Osteoblast (primary cell): Measurements from ENCODE around the gene TAF3. TPM values are rescaled to one million over a fixed set of nuclear protein-coding genes. Genes with fewer than 3 reads are reported as not detected.

Experiments
- DNase-seq: peaks from one replicate; pipeline ENCODE4 v3.0.0; 2011; ENCODE audit warnings: low spot score, mixed read lengths; ENCODE audit not compliant: insufficient read length; ENCODE audit errors: missing footprints
- H2AFZ ChIP-seq: 2 replicates; pipeline ENCODE4 v1.6.0; 2011; ENCODE audit warnings: mild to moderate bottlenecking, low read length
- H3K27ac ChIP-seq: 2 replicates; pipeline ENCODE4 v1.5.1; 2011; ENCODE audit warnings: mild to moderate bottlenecking, low read depth, low read length, moderate library complexity
- H3K27me3 ChIP-seq: 2 replicates; pipeline ENCODE4 v1.6.0; 2012; ENCODE audit warnings: mild to moderate bottlenecking, control low read depth, inconsistent platforms, low read length, moderate library complexity; ENCODE audit not compliant: insufficient read depth
- H3K36me3 ChIP-seq: 2 replicates; pipeline ENCODE4 v1.5.1; 2011; ENCODE audit warnings: mild to moderate bottlenecking, low read length, control low read depth, moderate library complexity; ENCODE audit not compliant: insufficient read depth
- H3K4me1 ChIP-seq: 2 replicates; pipeline ENCODE4 v1.5.1; 2011; ENCODE audit warnings: mild to moderate bottlenecking, low read length, control low read depth, moderate library complexity; ENCODE audit not compliant: insufficient read depth
- H3K4me2 ChIP-seq: 2 replicates; pipeline ENCODE4 v1.6.0; 2011; ENCODE audit warnings: mild to moderate bottlenecking, low read length; ENCODE audit not compliant: insufficient read depth
- H3K4me3 ChIP-seq: fragments of 200-600 bp; sonication (generic); 3 replicates; pipeline ENCODE4 v1.5.1; 2012; ENCODE audit warnings: mild to moderate bottlenecking, low read length, inconsistent platforms; ENCODE audit not compliant: insufficient read depth
- H3K79me2 ChIP-seq: 2 replicates; pipeline ENCODE4 v1.6.0; 2012; ENCODE audit warnings: mild to moderate bottlenecking, low read length, control low read depth, inconsistent platforms; ENCODE audit not compliant: insufficient read depth
- H3K9me3 ChIP-seq: 2 replicates; pipeline ENCODE4 v1.5.1; 2011; ENCODE audit warnings: low read depth, low read length, control low read depth
- H4K20me1 ChIP-seq: 2 replicates; pipeline ENCODE4 v1.6.0; 2012; ENCODE audit warnings: mild to moderate bottlenecking, low read length, control low read depth; ENCODE audit not compliant: insufficient read depth
- total RNA-seq: library from RNA; depleted of rRNA; stranded (reverse); fragments of >200 nt; gene quantifications from 2 replicates; pipeline ENCODE4 v1.2.3, GENCODE V29; 2012
- TF ChIP-seq, protein P1 (sequence below): IDR thresholded peaks from 2 replicates; pipeline ENCODE4 v1.5.1; 2011; ENCODE audit warnings: mild to moderate bottlenecking, low read depth, low read length, moderate library complexity; ENCODE audit errors: extremely low read depth

Gene TAF3
- total RNA-seq, 1 donor = 2.2 TPM

DNA sequence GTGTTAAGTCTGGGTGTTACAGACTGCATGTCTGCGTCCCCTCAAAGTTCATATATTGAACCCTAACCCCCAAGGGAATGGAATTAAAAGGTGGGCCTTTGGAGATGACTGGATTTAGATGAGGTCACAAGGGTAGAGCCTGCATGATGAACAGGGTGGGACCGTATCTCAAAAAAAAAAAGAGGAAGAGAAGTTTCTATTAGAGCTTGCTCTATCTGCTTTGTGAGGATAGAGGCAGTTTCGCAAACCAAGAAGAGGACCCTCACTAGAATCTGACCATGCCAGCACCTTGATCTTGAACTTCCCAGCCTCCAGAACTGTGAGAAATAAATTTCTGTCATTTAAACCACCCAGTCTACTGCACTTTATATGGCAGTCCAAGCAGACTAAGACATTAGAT lies 31.9 kb upstream of the TAF3 start:
- TF ChIP-seq, protein P1, sequence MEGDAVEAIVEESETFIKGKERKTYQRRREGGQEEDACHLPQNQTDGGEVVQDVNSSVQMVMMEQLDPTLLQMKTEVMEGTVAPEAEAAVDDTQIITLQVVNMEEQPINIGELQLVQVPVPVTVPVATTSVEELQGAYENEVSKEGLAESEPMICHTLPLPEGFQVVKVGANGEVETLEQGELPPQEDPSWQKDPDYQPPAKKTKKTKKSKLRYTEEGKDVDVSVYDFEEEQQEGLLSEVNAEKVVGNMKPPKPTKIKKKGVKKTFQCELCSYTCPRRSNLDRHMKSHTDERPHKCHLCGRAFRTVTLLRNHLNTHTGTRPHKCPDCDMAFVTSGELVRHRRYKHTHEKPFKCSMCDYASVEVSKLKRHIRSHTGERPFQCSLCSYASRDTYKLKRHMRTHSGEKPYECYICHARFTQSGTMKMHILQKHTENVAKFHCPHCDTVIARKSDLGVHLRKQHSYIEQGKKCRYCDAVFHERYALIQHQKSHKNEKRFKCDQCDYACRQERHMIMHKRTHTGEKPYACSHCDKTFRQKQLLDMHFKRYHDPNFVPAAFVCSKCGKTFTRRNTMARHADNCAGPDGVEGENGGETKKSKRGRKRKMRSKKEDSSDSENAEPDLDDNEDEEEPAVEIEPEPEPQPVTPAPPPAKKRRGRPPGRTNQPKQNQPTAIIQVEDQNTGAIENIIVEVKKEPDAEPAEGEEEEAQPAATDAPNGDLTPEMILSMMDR = no peak
- Histone ChIP-seq H3K79me2 (peaks cover 96% of the 10 kb centered on the region), H3K4me1 (peaks cover 25% of the 10 kb centered on the region), H3K27me3 (no peaks in the 10 kb centered on the region), H3K4me2 (peak overlapping the region; percentile 100), H4K20me1 (peaks cover 54% of the 10 kb centered on the region), H2AFZ (no peak overlapping the region), H3K36me3 (no peaks in the 10 kb centered on the region), H3K9me3 (no peaks in the 10 kb centered on the region), H3K27ac (no peak overlapping the region), H3K4me3 (peak overlapping the region; percentile 99)
- DNase-seq = no peak

DNA sequence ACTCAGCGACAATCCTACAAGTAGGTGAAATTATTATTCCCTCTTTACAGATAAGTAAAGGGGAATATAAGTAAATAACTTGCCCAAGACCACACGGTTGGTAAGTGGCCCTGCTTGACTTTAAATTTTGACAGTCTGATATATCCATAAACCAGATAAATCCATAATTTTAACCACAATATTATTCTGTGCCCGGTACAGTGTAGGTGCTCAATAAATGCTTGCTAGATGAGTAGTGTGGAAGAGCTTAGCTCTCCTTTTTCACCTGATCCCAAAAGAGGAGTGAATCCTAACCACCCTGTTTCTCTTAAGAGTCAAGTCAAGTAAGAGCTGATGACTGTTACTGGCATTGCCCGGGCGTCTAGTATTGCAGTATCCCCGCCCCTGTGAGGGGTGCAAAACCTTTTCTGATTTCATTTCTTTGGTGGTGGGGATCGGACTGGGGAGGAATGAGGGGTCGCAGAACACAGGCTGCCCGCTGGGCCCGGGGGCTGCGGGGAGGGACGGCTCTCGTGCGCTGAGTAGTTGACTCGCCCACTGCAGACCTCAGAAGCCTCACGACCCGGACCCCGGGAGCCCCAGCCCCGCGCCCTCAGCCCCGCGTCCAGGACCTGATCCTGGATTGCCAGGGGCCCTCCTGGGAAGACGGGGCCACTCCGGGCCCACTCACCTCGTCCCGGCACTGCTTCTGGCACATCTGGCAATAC lies 31.0 kb upstream of the TAF3 start:
- TF ChIP-seq, protein P1 = no peak
- peaks cover 60% of the 10 kb centered on the region for H4K20me1 ChIP-seq
- no peak for DNase-seq
- no peaks in the 10 kb centered on the region for H3K27me3 ChIP-seq
- H3K4me3 ChIP-seq = peak overlapping the region; percentile 99
- peak overlapping the region; percentile 88 for H3K27ac ChIP-seq
- peak overlapping the region; percentile 99 for H2AFZ ChIP-seq
- peaks cover 98% of the 10 kb centered on the region for H3K79me2 ChIP-seq
- peak overlapping the region; percentile 100 for H3K4me2 ChIP-seq
- H3K4me1 ChIP-seq = peaks cover 29% of the 10 kb centered on the region
- no peaks in the 10 kb centered on the region for H3K36me3 ChIP-seq
- no peaks in the 10 kb centered on the region for H3K9me3 ChIP-seq

DNA sequence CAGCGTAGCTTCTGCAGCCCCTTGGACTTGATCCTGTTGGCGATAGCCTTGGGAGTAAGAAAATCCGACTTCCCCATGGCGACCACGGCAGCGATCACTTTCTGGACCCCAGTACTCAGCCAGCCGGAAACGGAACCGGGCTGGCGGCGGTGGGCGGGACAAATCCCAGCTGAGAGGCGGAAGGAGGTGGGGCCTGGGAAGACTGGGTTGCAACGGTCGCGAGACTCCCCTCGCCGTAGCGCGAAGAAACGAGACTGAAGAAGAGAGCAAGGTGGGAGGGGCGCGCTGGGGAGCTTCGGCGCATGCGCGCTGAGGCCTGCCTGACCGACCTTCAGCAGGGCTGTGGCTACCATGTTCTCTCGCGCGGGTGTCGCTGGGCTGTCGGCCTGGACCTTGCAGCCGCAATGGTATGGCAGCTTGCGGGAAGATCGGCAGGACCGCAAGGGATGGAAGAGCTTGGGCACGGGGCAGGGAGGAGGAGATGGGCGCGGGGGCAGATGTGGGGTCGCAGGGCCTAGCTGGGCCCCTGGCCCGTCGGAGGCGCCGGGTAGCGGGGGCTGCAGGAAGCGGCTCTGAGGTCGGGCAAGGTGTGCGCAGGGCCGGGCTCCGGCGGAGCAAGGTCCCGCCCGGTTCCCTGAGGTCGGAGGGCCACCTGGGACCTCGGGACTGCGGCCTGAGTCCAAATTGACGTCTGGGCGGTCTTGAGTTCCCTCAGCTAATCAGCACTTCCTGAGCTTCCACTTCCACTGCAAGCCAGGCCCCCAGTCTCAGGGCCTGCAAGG lies 30.3 kb upstream of the TAF3 start, which contains the start of the genes ATP5F1C and KIN:
ATP5F1C (plus strand) TSS at position 321 of the 782 bp plus-strand sequence; CDS start at position 352, 31 bp downstream.
KIN (minus strand) TSS at position 137 of the 782 bp plus-strand sequence; CDS start at position 77, 60 bp downstream.
- peaks cover 35% of the 10 kb centered on the region for H3K4me1 ChIP-seq
- DNase-seq = peak; percentile 96
- H3K27ac ChIP-seq = peak within 1 kb of the TSS; percentile 88
- no peaks in the 10 kb centered on the region for H3K36me3 ChIP-seq
- TF ChIP-seq, protein P1 = no peak
- H3K27me3 ChIP-seq = no peaks in the 10 kb centered on the region
- no peaks in the 10 kb centered on the region for H3K9me3 ChIP-seq
- H2AFZ ChIP-seq = peak within 1 kb of the TSS; percentile 99
- H3K4me2 ChIP-seq = peak within 1 kb of the TSS; percentile 100
- H3K4me3 ChIP-seq = peak within 1 kb of the TSS; percentile 99
- peaks cover 63% of the 10 kb centered on the region for H4K20me1 ChIP-seq
- peaks cover 99% of the 10 kb centered on the region for H3K79me2 ChIP-seq
